ENCODE data around the gene PSMD1. TPM values are rescaled to one million over a fixed set of nuclear protein-coding genes. Genes with fewer than 3 reads are reported as not detected.

The PSMD1 gene
- total and polyA plus RNA-seq, 2 experiments from 2014 or later, result 148 to 177 TPM

DNA sequence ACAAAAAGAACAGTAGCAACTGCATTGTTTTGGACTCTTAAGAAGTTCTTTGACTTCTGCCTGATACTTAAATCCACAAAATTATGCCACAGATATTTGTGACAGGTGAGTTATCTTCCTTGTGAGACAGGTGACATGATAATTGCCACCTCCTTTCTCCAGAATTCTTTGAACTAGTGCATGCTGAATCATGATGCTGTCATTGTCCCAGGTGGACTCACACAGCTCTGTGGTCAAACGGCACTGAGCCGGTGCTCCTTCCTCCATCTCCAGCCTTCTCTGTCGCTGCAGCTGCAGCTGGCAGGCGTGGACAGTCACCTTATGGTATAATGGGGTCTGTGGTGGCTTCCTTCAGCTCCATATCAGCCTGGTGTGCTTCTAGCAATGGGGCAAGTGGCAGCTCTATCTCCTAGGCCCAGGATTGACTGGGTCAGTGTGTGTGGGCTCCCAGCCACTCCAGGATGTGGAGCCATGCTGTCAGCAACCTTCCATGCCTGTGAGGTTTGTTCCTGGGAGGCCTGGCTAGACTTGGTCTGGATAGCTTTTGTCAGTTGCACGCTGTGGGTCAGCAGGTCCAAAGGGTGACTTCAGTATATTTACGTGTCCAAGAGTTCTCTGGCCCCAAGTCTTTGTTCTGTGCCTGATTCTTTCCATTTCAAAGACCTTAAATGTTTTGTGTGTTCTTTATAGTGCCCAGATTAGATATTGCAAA lies 157.4 kb downstream of the PSMD1 start (continued):
- TF ChIP-seq, protein P1, sequence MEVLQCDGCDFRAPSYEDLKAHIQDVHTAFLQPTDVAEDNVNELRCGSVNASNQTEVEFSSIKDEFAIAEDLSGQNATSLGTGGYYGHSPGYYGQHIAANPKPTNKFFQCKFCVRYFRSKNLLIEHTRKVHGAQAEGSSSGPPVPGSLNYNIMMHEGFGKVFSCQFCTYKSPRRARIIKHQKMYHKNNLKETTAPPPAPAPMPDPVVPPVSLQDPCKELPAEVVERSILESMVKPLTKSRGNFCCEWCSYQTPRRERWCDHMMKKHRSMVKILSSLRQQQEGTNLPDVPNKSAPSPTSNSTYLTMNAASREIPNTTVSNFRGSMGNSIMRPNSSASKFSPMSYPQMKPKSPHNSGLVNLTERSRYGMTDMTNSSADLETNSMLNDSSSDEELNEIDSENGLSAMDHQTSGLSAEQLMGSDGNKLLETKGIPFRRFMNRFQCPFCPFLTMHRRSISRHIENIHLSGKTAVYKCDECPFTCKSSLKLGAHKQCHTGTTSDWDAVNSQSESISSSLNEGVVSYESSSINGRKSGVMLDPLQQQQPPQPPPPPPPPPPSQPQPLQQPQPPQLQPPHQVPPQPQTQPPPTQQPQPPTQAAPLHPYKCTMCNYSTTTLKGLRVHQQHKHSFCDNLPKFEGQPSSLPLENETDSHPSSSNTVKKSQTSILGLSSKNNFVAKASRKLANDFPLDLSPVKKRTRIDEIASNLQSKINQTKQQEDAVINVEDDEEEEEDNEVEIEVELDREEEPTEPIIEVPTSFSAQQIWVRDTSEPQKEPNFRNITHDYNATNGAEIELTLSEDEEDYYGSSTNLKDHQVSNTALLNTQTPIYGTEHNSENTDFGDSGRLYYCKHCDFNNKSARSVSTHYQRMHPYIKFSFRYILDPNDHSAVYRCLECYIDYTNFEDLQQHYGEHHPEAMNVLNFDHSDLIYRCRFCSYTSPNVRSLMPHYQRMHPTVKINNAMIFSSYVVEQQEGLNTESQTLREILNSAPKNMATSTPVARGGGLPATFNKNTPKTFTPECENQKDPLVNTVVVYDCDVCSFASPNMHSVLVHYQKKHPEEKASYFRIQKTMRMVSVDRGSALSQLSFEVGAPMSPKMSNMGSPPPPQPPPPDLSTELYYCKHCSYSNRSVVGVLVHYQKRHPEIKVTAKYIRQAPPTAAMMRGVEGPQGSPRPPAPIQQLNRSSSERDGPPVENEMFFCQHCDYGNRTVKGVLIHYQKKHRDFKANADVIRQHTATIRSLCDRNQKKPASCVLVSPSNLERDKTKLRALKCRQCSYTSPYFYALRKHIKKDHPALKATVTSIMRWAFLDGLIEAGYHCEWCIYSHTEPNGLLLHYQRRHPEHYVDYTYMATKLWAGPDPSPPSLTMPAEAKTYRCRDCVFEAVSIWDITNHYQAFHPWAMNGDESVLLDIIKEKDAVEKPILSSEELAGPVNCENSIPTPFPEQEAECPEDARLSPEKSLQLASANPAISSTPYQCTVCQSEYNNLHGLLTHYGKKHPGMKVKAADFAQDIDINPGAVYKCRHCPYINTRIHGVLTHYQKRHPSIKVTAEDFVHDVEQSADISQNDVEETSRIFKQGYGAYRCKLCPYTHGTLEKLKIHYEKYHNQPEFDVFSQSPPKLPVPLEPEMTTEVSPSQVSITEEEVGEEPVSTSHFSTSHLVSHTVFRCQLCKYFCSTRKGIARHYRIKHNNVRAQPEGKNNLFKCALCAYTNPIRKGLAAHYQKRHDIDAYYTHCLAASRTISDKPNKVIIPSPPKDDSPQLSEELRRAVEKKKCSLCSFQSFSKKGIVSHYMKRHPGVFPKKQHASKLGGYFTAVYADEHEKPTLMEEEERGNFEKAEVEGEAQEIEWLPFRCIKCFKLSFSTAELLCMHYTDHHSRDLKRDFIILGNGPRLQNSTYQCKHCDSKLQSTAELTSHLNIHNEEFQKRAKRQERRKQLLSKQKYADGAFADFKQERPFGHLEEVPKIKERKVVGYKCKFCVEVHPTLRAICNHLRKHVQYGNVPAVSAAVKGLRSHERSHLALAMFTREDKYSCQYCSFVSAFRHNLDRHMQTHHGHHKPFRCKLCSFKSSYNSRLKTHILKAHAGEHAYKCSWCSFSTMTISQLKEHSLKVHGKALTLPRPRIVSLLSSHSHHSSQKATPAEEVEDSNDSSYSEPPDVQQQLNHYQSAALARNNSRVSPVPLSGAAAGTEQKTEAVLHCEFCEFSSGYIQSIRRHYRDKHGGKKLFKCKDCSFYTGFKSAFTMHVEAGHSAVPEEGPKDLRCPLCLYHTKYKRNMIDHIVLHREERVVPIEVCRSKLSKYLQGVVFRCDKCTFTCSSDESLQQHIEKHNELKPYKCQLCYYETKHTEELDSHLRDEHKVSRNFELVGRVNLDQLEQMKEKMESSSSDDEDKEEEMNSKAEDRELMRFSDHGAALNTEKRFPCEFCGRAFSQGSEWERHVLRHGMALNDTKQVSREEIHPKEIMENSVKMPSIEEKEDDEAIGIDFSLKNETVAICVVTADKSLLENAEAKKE (CRISPR knock-in tag; IDR thresholded peaks at IDR 0.05), result no peak
- TF ChIP-seq CREB1 (CRISPR knock-in tag; IDR thresholded peaks at IDR 0.05; ENCODE audit: low read depth), result no peak
- no peak for TF ChIP-seq CTCF (conservative IDR thresholded peaks at IDR 0.05; ENCODE audit: low read depth in 2 of 2)
- TF ChIP-seq, protein P2, sequence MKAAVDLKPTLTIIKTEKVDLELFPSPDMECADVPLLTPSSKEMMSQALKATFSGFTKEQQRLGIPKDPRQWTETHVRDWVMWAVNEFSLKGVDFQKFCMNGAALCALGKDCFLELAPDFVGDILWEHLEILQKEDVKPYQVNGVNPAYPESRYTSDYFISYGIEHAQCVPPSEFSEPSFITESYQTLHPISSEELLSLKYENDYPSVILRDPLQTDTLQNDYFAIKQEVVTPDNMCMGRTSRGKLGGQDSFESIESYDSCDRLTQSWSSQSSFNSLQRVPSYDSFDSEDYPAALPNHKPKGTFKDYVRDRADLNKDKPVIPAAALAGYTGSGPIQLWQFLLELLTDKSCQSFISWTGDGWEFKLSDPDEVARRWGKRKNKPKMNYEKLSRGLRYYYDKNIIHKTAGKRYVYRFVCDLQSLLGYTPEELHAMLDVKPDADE (IDR thresholded peaks at IDR 0.05), result no peak
- TF ChIP-seq NANOG (IDR thresholded peaks at IDR 0.05; ENCODE audit: borderline replicate concordance), result no peak
- no peak for TF ChIP-seq EZH2 (IDR thresholded peaks at IDR 0.05; ENCODE audit: low read depth, unreplicated experiment)
- no peak for TF ChIP-seq ZNF114 (CRISPR knock-in tag; IDR thresholded peaks at IDR 0.05)

Measured in GM23338 (cell line).